Right lobe of liver (tissue), 6 donors: ENCODE measurements around the gene PLXNA4. TPM values are rescaled to one million over a fixed set of nuclear protein-coding genes. Genes with fewer than 3 reads are reported as not detected.

Source experiments
- ATAC-seq, 4 donors: fragments of 200-7000 bp; cut with Tn5 transposase; one replicate each; pipeline ENCODE4 v1.9.1; 2020; ENCODE audit warnings: mild to moderate bottlenecking in 4 of 4, moderate library complexity in 4 of 4
- DNase-seq, 3 donors: peaks; one replicate each; pipeline ENCODE4 v3.0.0-alpha.2; 2020
- H3K27ac ChIP-seq, 3 donors: fragments of 200-600 bp; one replicate each; pipeline ENCODE4 v1.8.0; 2022
- H3K27me3 ChIP-seq, 2 donors: fragments of 200-600 bp; one replicate each; pipeline ENCODE4 v1.8.0; 2022
- H3K36me3 ChIP-seq, 4 donors: fragments of 200-600 bp; sonication (generic) in 1 of 4; one replicate each; pipeline versions ENCODE4 v1.5.1 to v1.8.0; 2017 to 2022; ENCODE audit warnings: control low read depth in 1 of 4
- H3K4me1 ChIP-seq, 4 donors: fragments of 200-600 bp; sonication (generic) in 1 of 4; one replicate each; pipeline versions ENCODE4 v1.5.1 to v1.8.0; 2017 to 2022; ENCODE audit warnings: control low read depth in 1 of 4
- H3K4me3 ChIP-seq, 3 donors: fragments of 200-600 bp; one replicate each; pipeline ENCODE4 v1.8.0; 2022
- H3K9me3 ChIP-seq, 4 donors: fragments of 200-600 bp; sonication (generic) in 1 of 4; one replicate each; pipeline versions ENCODE4 v1.5.1 to v1.8.0; 2017 to 2022; ENCODE audit warnings: control low read depth in 1 of 4
- CTCF ChIP-seq, 4 donors: fragments of 200-600 bp in 3 of 4; fragments of 450-650 bp in 1 of 4; IDR thresholded peaks; one replicate each; pipeline versions ENCODE4 v1.5.1 to v1.8.0; 2016 to 2022; ENCODE audit warnings: antibody characterized with exemption in 4 of 4, mild to moderate bottlenecking in 2 of 4
- POLR2A ChIP-seq: fragments of 450-650 bp; IDR thresholded peaks from one replicate; pipeline ENCODE4 v1.6.1; 2017; ENCODE audit warnings: antibody characterized with exemption, mild to moderate bottlenecking
- WGBS: methylation state at CpG from one replicate; pipeline ENCODE4 v1.1.6; 2018; ENCODE audit warnings: low coverage, low lambda C conversion rate; ENCODE audit not compliant: insufficient coverage; ENCODE audit errors: missing lambda C conversion rate; 5-methylcytosine and 5-hydroxymethylcytosine counted together
- intact Hi-C, 2 donors: fragments of 100-400 bp; cut with DNase I; formaldehyde crosslinking; loops; one replicate each; pipeline versions ENCODE4 v1.11.2 to v1.14.1; 2022
- total RNA-seq, 6 experiments: library from RNA; depleted of rRNA in 2 of 6; stranded (reverse); fragments of >200 nt in 2 of 6; fragmentation: NEBNext Ultra II Directional in 3 of 6; extraction: Animal tissue kit (Norgen Biotek cat#: 25700) in 3 of 6; gene quantifications; one replicate each; pipeline versions ENCODE4 v1.1.0 to v1.2.4, GENCODE V29; 2016 to 2023
- donor health status: DM: no; HTN: yes; CAD: no.
- donor health status: DM: no; HTN: no; CAD: no.
- donor health status: DM: no; HTN: no; CAD: no.
- donor health status: DM: no; HTN: yes; CAD: no.
- donor health status: DM: no; HTN: yes; CAD: no.

Gene PLXNA4
- total RNA-seq, 6 experiments from 2014 or later = 0.17 to 0.90 (median 0.30) TPM

- no peak overlapping the region for H3K27ac ChIP-seq
- no peaks in the 10 kb centered on the region for H3K9me3 ChIP-seq
- H3K36me3 ChIP-seq = no peaks in the 10 kb centered on the region
- DNase-seq = no peak
- intact Hi-C loops = no loop called here
- H3K4me1 ChIP-seq = no peaks in the 10 kb centered on the region
- no peaks in the 10 kb centered on the region for H3K27me3 ChIP-seq
- ATAC-seq = no peak
- H3K4me3 ChIP-seq = no peak overlapping the region
- WGBS = 65% methylated on average over 2 of the region's 3 CpGs
- no peak for TF ChIP-seq POLR2A
- TF ChIP-seq CTCF (IDR thresholded peaks at IDR 0.05) = no peak
Measured at GRCh38 chr7:132295175-132295574, 281.1 kb downstream of the PLXNA4 start.

GRCh38 chr7:132292803-132293202, 283.5 kb downstream of the PLXNA4 start:
- H3K27me3 ChIP-seq = no peaks in the 10 kb centered on the region
- DNase-seq (no peak), ATAC-seq (no peak)
- H3K36me3 ChIP-seq = no peaks in the 10 kb centered on the region
- no peaks in the 10 kb centered on the region for H3K9me3 ChIP-seq
- TF ChIP-seq POLR2A (no peak), CTCF (IDR thresholded peaks at IDR 0.05) (no peak)
- intact Hi-C loops = no loop called here
- no peaks in the 10 kb centered on the region for H3K4me1 ChIP-seq
- no peak overlapping the region for H3K4me3 ChIP-seq
- 50% methylated on average over 4 of the region's 4 CpGs for WGBS
- no peak overlapping the region for H3K27ac ChIP-seq

- Histone ChIP-seq H3K27ac (no peak overlapping the region), H3K4me1 (no peaks in the 10 kb centered on the region), H3K4me3 (no peak overlapping the region), H3K27me3 (no peaks in the 10 kb centered on the region), H3K36me3 (no peaks in the 10 kb centered on the region), H3K9me3 (no peaks in the 10 kb centered on the region)
- intact Hi-C loops = no loop called here
- 89% methylated on average over 1 of the region's 1 CpG for WGBS
- ATAC-seq = no peak
- no peak for TF ChIP-seq POLR2A
- no peak for TF ChIP-seq CTCF (IDR thresholded peaks at IDR 0.05)
- DNase-seq = no peak
Measured at GRCh38 chr7:132291481-132291880, 284.8 kb downstream of the PLXNA4 start.

GRCh38 chr7:132290021-132290420, 286.2 kb downstream of the PLXNA4 start:
- Histone ChIP-seq H3K27ac (no peak overlapping the region), H3K4me1 (no peaks in the 10 kb centered on the region), H3K9me3 (no peaks in the 10 kb centered on the region), H3K27me3 (no peaks in the 10 kb centered on the region), H3K4me3 (no peak overlapping the region), H3K36me3 (no peaks in the 10 kb centered on the region)
- TF ChIP-seq CTCF (IDR thresholded peaks at IDR 0.05) (no peak), POLR2A (no peak)
- DNase-seq (no peak), ATAC-seq (no peak)
- intact Hi-C loops = no loop called here
- WGBS = 52% methylated on average over 3 of the region's 5 CpGs

- H3K9me3 ChIP-seq = no peaks in the 10 kb centered on the region
- intact Hi-C loops = no loop called here
- WGBS = 55% methylated on average over 4 of the region's 5 CpGs
- H3K4me3 ChIP-seq = no peak overlapping the region
- H3K36me3 ChIP-seq = no peaks in the 10 kb centered on the region
- ATAC-seq (no peak), DNase-seq (no peak)
- TF ChIP-seq POLR2A = no peak
- no peak for TF ChIP-seq CTCF (IDR thresholded peaks at IDR 0.05)
- no peaks in the 10 kb centered on the region for H3K27me3 ChIP-seq
- H3K4me1 ChIP-seq = no peaks in the 10 kb centered on the region
- no peak overlapping the region for H3K27ac ChIP-seq
Measured at GRCh38 chr7:132286836-132287235, 289.4 kb downstream of the PLXNA4 start.
